ENCODE measurements around the gene AOPEP. TPM values are rescaled to one million over a fixed set of nuclear protein-coding genes. Genes with fewer than 3 reads are reported as not detected.

Gene AOPEP
- total RNA-seq, 1 experiment from 2014 or later, result 36.4 TPM

DNA sequence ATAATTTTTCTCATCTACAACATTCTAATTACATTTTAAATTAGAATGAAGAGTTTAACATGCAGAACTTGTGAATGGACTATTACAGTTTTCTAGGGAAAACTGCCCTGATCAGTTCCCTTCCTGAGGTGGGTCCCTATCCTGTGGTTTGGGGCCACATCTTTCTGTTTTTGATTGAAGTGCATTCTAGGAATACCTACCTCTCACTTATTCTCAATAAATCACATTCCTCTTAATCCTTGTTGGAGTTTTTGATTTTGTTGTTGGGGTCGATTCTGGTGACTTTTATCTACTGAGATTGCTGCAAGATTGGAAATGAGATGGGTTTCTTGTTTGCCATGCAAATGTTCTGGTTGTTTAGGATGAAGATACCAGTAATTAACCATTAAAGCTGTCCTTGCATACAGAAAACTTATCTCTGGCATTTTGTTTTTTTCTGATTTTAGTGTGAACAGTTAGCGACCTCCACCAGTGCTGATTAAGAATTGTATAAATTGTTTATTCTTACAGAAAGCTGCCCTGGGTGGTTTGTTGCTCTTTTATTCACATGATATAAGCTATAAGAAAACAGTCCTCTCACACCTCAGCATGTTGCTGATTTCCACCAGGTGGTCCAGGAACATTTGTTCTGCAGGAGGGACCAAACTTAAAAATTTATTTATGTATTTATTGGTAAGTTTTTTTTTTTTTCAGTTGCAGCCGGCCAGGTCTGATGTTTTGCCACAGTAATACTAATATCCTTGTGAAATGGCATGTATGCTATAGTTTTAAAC is 321.1 kb downstream of the AOPEP start:
- TF ChIP-seq, protein P1, sequence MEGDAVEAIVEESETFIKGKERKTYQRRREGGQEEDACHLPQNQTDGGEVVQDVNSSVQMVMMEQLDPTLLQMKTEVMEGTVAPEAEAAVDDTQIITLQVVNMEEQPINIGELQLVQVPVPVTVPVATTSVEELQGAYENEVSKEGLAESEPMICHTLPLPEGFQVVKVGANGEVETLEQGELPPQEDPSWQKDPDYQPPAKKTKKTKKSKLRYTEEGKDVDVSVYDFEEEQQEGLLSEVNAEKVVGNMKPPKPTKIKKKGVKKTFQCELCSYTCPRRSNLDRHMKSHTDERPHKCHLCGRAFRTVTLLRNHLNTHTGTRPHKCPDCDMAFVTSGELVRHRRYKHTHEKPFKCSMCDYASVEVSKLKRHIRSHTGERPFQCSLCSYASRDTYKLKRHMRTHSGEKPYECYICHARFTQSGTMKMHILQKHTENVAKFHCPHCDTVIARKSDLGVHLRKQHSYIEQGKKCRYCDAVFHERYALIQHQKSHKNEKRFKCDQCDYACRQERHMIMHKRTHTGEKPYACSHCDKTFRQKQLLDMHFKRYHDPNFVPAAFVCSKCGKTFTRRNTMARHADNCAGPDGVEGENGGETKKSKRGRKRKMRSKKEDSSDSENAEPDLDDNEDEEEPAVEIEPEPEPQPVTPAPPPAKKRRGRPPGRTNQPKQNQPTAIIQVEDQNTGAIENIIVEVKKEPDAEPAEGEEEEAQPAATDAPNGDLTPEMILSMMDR (IDR thresholded peaks at IDR 0.05), result no peak
- TF ChIP-seq, protein P2, sequence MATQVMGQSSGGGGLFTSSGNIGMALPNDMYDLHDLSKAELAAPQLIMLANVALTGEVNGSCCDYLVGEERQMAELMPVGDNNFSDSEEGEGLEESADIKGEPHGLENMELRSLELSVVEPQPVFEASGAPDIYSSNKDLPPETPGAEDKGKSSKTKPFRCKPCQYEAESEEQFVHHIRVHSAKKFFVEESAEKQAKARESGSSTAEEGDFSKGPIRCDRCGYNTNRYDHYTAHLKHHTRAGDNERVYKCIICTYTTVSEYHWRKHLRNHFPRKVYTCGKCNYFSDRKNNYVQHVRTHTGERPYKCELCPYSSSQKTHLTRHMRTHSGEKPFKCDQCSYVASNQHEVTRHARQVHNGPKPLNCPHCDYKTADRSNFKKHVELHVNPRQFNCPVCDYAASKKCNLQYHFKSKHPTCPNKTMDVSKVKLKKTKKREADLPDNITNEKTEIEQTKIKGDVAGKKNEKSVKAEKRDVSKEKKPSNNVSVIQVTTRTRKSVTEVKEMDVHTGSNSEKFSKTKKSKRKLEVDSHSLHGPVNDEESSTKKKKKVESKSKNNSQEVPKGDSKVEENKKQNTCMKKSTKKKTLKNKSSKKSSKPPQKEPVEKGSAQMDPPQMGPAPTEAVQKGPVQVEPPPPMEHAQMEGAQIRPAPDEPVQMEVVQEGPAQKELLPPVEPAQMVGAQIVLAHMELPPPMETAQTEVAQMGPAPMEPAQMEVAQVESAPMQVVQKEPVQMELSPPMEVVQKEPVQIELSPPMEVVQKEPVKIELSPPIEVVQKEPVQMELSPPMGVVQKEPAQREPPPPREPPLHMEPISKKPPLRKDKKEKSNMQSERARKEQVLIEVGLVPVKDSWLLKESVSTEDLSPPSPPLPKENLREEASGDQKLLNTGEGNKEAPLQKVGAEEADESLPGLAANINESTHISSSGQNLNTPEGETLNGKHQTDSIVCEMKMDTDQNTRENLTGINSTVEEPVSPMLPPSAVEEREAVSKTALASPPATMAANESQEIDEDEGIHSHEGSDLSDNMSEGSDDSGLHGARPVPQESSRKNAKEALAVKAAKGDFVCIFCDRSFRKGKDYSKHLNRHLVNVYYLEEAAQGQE (IDR thresholded peaks at IDR 0.05; ENCODE audit: insufficient read depth in 1 of 2, low read depth in 2 of 2, low read length in 1 of 2), result no peak
- TF ChIP-seq SIN3A (IDR thresholded peaks at IDR 0.05; ENCODE audit: borderline replicate concordance, insufficient read depth, low read depth, low read length) (no peak), TCF7L2 (IDR thresholded peaks at IDR 0.05; ENCODE audit: low read depth, low read length) (no peak), POLR2AphosphoS5 (IDR thresholded peaks at IDR 0.05; ENCODE audit: low read depth, low read length) (no peak)
- no peaks in the 10 kb centered on the region; the same call in 1 of the 2 replicates for H3K36me3 ChIP-seq (ENCODE audit: control insufficient read depth, insufficient read depth, low read length)
- no peak for DNase-seq (ENCODE audit: low read depth, low spot score)
- in situ Hi-C loops (cut with HindIII; ENCODE audit: low pct_unique_long_range_greater_than_20kb, low sequenced_read_pairs), result no loop called here
- no TSS peak for BruUV-seq (replicated peaks)
- H3K4me1 ChIP-seq (ENCODE audit: control insufficient read depth, insufficient read depth, low read length), result peaks cover 54% of the 10 kb centered on the region
- CTCF ChIA-PET, result no interaction called here
- POLR2A ChIA-PET, result interaction anchor here (0.6 to 1.3 kb wide), 3 partner anchors 11 to 344 kb away, joined by 3 to 4 read pairs (median 4); no protein-coding TSS in a partner anchor
- ATAC-seq, result no peak
- H3K4me3 ChIP-seq (ENCODE audit: low read depth in 2 of 2, low read length in 2 of 2), result peak overlapping the region in 1 of 2 experiments; percentile 53; a peak in 3 of 4 replicates
- H3K9me3 ChIP-seq (ENCODE audit: control insufficient read depth, insufficient read depth, low read depth, low read length), result no peaks in the 10 kb centered on the region
- no peaks in the 10 kb centered on the region for H3K27me3 ChIP-seq (ENCODE audit: control insufficient read depth, insufficient read depth, low read length)
- intact Hi-C loops (cut with micrococcal nuclease; ENCODE audit: unreplicated experiment), result loop anchor here (10.0 kb wide), 1 partner anchor 263 kb away; no protein-coding TSS in a partner anchor
- H3K27ac ChIP-seq (ENCODE audit: low read length), result peak overlapping the region; percentile 49

DNA sequence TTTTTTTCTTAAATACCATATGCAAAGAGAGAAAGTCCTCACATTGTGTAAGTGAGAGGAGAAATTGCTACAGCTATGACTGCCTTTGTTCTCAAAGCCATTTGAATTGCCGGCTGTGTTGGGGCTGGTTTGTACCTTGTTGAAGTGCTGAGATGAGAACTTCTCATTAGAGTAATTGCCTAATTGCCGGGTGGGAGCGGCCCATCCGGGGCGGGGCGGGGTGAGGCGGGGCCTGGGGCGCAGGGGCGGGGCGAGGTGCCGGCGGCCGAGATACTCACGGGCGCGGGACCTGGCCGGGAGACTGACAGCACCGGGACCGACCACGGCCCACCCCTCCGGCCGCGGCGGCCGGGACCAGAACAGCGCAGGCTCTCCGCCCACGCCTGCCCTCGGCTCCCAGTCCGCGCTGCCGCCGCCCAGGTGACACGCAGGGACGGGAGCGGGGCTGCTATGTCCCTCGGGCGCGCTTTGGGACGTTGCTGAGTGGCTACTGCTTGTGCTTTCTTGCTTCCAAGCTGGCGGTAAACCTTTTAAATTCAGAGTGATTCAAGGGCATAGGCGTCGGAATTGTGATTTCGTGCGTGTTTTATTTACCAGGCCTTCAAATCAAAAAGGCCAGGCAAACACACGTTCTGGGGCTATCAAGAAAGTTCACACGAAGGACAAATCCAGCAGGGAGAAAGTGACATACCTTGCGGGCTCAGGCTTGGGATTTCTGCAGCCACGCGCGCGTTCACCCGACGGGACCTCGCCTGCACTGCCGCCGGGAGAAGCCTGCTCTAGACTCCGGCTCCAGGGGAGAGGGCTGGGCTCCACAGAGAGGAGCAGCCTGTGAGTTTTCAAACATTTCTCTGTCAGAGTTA is 322.0 kb downstream of the AOPEP start:
- Histone ChIP-seq H3K4me1 (ENCODE audit: control insufficient read depth, insufficient read depth, low read length) (peaks cover 51% of the 10 kb centered on the region), H3K4me3 (ENCODE audit: low read depth in 2 of 2, low read length in 2 of 2) (peak overlapping the region; percentile 53 to 54), H3K36me3 (ENCODE audit: control insufficient read depth, insufficient read depth, low read length) (no peaks in the 10 kb centered on the region; the same call in 1 of the 2 replicates), H3K27me3 (ENCODE audit: control insufficient read depth, insufficient read depth, low read length) (no peaks in the 10 kb centered on the region), H3K9me3 (ENCODE audit: control insufficient read depth, insufficient read depth, low read depth, low read length) (no peaks in the 10 kb centered on the region), H3K27ac (ENCODE audit: low read length) (peak overlapping the region; percentile 86)
- POLR2A ChIA-PET, result interaction anchor here (0.6 kb wide), 1 partner anchor 57 kb away, joined by 3 read pairs; no protein-coding TSS in a partner anchor
- ATAC-seq, result peak; percentile 80
- TF ChIP-seq, protein P2 (IDR thresholded peaks at IDR 0.05; ENCODE audit: insufficient read depth in 1 of 2, low read depth in 2 of 2, low read length in 1 of 2), result no peak
- TF ChIP-seq SIN3A (IDR thresholded peaks at IDR 0.05; ENCODE audit: borderline replicate concordance, insufficient read depth, low read depth, low read length), result no peak
- TF ChIP-seq POLR2AphosphoS5 (IDR thresholded peaks at IDR 0.05; ENCODE audit: low read depth, low read length), result no peak
- TF ChIP-seq, protein P1 (IDR thresholded peaks at IDR 0.05), result no peak
- no peak for TF ChIP-seq TCF7L2 (IDR thresholded peaks at IDR 0.05; ENCODE audit: low read depth, low read length)
- DNase-seq (ENCODE audit: low read depth, low spot score), result no peak
- in situ Hi-C loops (cut with HindIII; ENCODE audit: low pct_unique_long_range_greater_than_20kb, low sequenced_read_pairs), result no loop called here
- CTCF ChIA-PET, result interaction anchor here (0.7 kb wide), 1 partner anchor 33 kb away, joined by 3 read pairs; no protein-coding TSS in a partner anchor
- intact Hi-C loops (cut with micrococcal nuclease; ENCODE audit: unreplicated experiment), result loop anchor here (10.0 kb wide), 1 partner anchor 264 kb away; no protein-coding TSS in a partner anchor
- BruUV-seq (replicated peaks), result no TSS peak

All from Panc1 (cell line).